Measurements from ENCODE around the gene PREP.
"Not testable (repeated sequence)": the region's sequence is repeated elsewhere in the genome, so short reads cannot be mapped to it uniquely, and the experiment has no call there.

The PREP gene

GRCh38 chr6:105402939-105403935 is at the start of gene PREP:
TSS of gene PREP (minus strand) at chr6:105403082. CDS start at chr6:105402891, 191 bp downstream.
- DNase-seq (ENCODE audit: low read depth, low spot score), result no peak

- DNase-seq (ENCODE audit: low read depth, low spot score), result no peak
Measured at GRCh38 chr6:105452376-105452775, 49.5 kb upstream of the PREP start.

- DNase-seq (ENCODE audit: low read depth, low spot score), result no peak
Measured at GRCh38 chr6:105449756-105450390, 47.0 kb upstream of the PREP start.

- DNase-seq (ENCODE audit: low read depth, low spot score), result no peak
Measured at GRCh38 chr6:105445481-105445880, 42.6 kb upstream of the PREP start.

GRCh38 chr6:105443941-105444340 is 41.1 kb upstream of the PREP start:
- no peak for DNase-seq (ENCODE audit: low read depth, low spot score)

- no peak for DNase-seq (ENCODE audit: low read depth, low spot score)
Measured at GRCh38 chr6:105442369-105442768, 39.5 kb upstream of the PREP start.

GRCh38 chr6:105437236-105437635 is 34.4 kb upstream of the PREP start:
- DNase-seq (ENCODE audit: low read depth, low spot score), result no peak

GRCh38 chr6:105433723-105434122 is 30.8 kb upstream of the PREP start:
- DNase-seq (ENCODE audit: low read depth, low spot score), result no peak

- DNase-seq (ENCODE audit: low read depth, low spot score), result no peak
Measured at GRCh38 chr6:105432797-105433196, 29.9 kb upstream of the PREP start.

- no peak for DNase-seq (ENCODE audit: low read depth, low spot score)
Measured at GRCh38 chr6:105431226-105431625, 28.3 kb upstream of the PREP start.

- DNase-seq (ENCODE audit: low read depth, low spot score), result no peak
Measured at GRCh38 chr6:105430685-105431084, 27.8 kb upstream of the PREP start.

- no peak for DNase-seq (ENCODE audit: low read depth, low spot score)
Measured at GRCh38 chr6:105429676-105430075, 26.8 kb upstream of the PREP start.

- DNase-seq (ENCODE audit: low read depth, low spot score), result no peak
Measured at GRCh38 chr6:105428342-105428957, 25.6 kb upstream of the PREP start.

GRCh38 chr6:105424175-105424783 is 21.4 kb upstream of the PREP start:
- no peak for DNase-seq (ENCODE audit: low read depth, low spot score)

GRCh38 chr6:105416971-105417370 is 14.1 kb upstream of the PREP start:
- not testable (repeated sequence) for DNase-seq (ENCODE audit: low read depth, low spot score)

GRCh38 chr6:105409734-105410133 is 6.9 kb upstream of the PREP start:
- DNase-seq (ENCODE audit: low read depth, low spot score), result no peak

GRCh38 chr6:105402090-105402938 is 568 bp downstream of the PREP start:
- DNase-seq (ENCODE audit: low read depth, low spot score), result no peak

GRCh38 chr6:105401247-105402089 is 1.4 kb downstream of the PREP start:
- no peak for DNase-seq (ENCODE audit: low read depth, low spot score)

- DNase-seq (ENCODE audit: low read depth, low spot score), result no peak
Measured at GRCh38 chr6:105400501-105400900, 2.4 kb downstream of the PREP start.

GRCh38 chr6:105398859-105399258 is 4.0 kb downstream of the PREP start:
- DNase-seq (ENCODE audit: low read depth, low spot score), result no peak
